HG02623 (cell line): ENCODE results near the gene SEMA3C.

Experiments used
- ATAC-seq: cut with Tn5 transposase; IDR thresholded peaks from one replicate; pipeline ENCODE4 v1.9.1; 2021; ENCODE audit warnings: moderate library complexity; ENCODE audit not compliant: unreplicated experiment

Gene SEMA3C

DNA sequence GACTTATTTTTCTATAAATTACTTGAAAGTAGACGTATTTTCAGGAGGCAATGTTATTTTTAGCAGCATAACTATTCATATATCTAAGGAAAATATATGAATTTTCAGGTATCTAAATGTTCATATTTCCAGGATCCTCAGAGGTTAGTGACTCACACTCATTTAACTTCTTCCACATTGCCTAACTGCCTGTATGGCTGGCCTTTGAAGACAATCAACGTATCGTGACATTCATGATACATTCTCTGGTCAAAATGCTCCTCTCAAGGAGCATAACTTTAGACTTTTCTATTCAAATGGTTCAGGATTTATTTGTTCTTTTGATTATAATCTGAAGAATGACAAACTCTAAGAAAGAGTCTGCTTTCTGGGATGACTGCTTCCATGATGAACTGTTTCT lies 89.3 kb downstream of the SEMA3C start:
- ATAC-seq: no peak

DNA sequence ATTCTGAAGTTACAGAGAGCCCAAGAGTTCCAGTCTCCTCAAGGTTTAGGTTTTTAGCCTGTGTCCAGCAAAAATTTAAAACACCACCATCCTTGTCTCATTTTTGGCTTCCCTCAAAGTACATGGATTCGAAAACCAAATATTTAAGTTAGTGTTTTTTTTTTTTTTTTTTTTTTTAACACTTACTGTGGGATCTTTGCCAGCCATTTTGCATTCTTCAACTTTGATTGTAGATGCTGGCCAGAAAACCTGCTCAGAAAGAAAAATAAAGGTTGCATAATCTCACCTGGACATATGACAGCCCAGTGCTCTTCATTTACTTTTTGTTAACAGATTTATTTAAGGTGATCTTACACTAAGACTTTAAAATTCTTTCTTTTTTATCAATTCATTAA lies 91.6 kb downstream of the SEMA3C start:
- ATAC-seq: no peak

DNA sequence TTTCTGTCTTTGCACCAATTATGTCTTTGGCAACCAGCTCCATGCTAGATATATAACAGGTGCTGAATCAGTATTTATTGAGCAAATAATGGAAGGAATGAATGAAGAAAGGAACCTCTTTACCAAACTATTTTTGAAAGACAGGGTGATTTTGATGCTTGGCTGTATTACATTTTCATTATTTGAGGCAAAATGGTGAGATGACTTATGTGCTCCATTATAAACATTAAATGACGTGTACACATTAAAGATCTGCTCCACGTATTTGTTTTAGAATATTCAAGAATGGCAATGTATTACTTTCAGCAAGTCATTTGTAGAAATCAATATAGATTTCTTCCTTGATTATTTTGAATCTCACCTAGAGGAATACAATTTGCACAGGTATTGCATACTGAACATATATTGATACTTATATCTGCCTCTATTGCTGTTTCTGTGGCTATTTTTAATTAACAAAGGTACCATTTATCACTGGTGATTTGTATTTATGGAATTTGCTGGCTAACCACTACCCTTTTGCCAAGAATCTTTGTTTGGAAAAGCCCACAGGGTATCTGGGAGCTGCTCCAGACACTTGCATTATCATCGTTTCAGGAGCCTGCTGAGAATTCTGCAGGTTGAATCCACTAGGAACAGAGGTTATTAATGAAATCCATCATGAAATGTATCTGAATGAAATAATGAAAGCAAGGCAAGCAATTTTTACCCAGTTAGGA lies 92.2 kb downstream of the SEMA3C start:
- ATAC-seq: no peak

DNA sequence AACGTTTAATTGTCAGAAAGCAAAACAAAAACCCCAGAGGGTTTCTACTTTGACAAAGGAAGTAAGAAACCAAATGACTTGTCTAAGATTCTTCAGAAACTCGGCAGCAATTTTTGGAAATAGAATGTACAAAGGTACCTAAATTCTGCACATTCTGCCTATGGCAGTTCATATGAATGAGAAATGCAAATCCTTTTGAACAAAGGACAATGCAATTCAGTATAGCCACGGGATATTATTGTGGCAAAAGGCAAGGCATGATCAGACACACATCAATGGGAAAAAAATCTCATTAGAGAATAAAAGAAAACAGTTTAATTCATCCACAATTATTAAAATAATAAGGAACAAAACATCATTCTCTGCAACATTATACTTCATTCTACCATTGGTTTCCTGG lies 93.4 kb downstream of the SEMA3C start:
- ATAC-seq: no peak

DNA sequence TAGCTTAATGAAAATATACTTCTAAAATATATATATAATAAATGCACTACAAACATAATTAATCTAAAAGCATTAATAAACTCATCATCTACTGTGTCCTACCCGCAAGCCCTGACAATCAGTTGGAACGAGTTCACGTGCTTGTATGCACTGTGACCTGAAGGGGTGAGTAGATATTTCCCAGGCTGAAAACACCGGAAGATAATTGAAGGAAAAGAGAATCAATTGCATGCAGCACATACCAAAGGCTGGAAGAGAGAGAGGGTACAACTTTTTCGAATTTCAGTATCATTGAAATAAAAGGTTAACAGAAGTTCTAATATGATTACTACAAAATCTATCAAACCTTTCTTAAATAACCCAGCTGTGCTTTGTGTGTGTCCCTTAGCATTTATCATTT lies 94.6 kb downstream of the SEMA3C start:
- no peak for ATAC-seq

DNA sequence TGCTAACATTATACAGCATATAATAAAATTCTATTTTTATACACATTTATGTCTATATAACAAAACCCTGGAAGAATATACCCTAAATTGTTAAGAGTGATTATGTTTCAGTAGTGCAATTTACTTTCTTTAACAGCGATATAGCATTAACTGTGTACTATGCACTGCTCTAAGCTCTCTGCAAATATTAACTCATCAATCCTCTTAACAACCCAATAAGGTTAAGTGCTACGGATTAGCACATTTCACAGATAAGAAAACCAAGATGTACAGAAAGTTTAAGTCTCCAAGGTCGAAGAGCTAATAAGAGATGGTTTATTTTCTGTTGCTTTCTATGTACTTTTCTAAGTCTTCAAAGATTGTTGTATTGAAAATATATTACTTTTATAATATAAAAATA lies 95.8 kb downstream of the SEMA3C start:
- no peak for ATAC-seq

DNA sequence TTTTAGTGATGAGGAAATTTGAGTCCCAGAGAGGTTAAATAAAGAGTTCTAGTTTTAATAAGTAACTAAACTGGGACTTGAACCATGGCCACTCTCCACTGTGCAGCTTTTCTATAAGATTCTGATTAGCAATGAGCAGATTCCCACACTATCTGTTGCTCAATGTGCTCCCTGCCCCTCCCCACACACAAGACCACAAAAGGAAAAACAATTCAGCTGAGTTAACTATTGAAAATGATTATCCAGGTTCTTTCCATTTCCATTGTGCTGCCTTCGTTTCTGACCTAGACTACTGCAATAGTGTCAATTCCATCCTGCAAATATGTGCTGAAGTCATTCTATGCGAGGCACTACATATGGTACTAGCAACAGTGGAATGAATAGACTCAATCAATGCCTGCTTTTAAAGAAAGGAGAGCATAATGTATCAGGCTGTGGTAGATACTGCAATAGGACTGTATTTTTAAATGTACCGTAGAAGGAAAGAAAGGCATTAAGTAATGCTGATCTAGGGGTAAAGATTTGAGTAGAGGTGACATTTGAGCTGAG lies 97.0 kb downstream of the SEMA3C start:
- no peak for ATAC-seq

DNA sequence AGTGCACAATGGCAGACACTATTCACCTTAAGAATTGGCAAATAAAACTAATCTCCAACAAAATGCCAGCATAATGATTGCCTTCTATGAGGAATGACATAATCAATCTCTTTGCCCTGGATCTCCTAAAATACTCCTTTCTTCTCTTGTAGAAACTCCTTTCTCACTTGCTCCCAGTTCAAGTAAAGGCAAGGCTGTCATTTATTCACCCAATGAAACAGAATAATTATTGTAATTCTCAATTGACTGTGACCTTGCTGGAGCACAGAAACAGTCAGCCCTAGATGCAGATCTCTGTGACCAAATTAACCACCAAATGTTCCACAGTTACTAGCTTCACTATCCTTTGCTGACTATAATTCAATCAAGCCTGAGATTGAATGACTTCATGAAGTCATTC lies 99.3 kb downstream of the SEMA3C start:
- no peak for ATAC-seq

DNA sequence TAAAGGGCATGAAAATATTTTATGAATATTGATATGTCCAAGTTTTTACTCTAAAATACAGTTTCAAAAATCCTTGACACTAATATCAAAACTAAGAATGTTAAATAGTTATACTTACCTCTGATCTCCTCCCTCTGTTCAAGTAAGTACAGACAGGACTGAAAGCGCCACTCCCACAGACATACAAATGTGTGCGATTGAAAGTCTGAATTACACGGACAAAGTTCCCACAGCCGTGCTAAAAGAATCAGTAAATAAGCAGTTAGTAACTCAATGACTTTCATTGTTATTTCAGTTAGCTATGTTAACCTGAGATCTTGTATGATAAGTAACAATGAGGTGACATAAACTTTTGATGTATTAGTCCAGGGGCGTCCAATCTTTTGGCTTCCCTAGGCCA lies 100.7 kb downstream of the SEMA3C start:
- ATAC-seq: no peak

DNA sequence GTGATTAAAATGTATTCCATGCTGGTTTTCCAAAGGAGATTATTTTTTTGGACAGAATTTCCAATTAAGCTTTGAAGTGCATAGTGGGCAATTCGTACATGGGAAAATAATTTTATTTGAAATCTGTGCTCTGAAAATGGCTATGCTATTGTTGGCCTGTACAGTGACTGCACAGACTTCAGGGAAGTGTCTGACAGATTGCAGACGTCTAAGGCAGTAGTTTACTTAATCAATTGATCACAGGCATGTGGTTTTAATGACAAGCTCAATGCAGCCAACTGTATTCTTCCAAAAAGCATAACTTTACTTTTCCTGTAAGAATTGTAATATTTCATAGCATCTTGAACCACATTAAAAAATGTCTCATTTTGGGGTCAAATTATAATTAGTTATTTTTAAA lies 102.0 kb downstream of the SEMA3C start:
- no peak for ATAC-seq

DNA sequence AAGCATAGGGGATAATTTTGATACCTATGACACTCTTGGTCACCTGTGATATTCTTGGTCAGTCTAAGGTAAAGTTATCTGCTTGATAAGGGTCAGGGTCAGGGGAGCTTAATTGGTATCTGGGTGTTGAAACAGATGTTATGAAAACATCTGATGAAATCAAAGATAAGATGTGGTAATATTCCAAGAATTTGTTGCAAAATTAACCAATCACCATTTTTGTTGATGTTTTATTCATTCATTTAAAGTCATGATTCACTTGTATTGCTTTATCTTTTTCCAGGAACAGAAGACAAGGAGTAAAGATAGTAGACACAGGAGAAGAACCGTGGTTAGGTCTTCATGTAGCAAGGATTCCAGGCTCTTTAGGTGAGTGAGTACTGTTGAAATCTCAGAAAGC lies 103.1 kb downstream of the SEMA3C start:
- ATAC-seq: no peak

DNA sequence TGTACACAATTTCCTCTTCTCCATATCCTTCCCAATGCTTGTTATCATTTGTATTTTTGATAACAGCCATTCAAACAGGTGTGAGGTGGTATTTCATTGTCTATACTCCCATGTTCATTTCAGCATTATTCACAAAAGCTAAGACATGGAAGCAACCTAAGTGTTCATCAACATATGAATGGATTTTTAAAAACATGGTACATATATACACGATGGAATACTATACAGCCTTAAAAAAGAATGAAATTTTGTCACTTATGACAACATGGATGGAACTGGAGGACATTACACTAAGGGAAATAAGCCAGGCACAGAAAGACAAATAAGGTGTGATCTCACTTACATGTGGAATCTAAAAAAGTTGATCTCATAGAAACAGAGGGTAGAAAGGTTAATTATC lies 109.3 kb downstream of the SEMA3C start:
- ATAC-seq: no peak

DNA sequence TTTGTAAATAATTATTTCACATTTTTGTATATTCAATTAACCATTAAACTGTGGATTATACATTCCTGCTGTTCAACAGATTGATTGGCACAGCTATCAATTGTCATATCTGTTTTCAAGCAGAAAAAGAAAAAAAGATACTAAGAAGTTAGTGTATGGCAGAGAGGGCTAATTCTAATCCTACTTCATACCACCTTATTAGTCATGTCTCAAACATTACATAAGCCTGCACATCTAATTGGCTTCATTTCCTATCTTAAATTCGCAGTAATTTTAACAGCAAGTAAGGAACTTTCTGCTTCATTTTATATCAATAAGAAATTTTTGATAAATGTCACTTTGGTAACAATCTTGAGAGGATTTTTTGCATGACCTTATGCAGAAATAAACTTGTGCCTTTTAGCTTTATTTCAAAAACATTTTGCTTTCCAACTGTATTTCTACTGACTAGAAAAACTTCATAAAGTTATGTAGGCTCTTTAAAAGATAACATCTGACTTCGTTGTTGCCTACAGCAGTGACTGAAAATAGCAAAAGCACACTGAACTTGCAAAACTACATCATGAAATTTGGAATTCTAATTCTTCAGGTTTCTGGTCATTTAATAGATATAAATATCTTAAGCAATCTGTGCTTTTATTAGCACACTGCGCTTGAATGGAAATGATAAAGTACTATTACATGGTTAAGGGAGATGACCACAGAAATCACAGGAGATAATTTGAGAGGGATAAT lies 111.5 kb downstream of the SEMA3C start:
- ATAC-seq: no peak

DNA sequence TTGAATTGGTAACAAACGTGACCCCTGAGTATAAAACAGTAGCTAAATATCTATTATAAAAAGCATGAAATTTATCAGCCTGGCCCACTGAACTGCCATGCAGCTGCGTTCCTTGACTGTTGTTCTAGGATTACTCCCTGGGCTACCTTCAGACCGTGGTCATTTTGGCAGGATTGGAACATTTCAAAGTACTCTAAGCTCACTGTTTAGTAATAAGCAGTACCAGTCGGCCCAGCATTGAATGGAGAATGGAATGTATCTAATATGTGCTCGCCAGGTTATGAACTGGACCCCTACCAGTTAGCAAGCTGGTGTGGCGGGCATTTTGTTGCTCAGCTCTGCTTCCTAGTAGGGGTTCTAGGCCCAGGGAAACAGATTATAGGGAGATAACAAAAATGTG lies 112.2 kb downstream of the SEMA3C start:
- ATAC-seq: no peak

DNA sequence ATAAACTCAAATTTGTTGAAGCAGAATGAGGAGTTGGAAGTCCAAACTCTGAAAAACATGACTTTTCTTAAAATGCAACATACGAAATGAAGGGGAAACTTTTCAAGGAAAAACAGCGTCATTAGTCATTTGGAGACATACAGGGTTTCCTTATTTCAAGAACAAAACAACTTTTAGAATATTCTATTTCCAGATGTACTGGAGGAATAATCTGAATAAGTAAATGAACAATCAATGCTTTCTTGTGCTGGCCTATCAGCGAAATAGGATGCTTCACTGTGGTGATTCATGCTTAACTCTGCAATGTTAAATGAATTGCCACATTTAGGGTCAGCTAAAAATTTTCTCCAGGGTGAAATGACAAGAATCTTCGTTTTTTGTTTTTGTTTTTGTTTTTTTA lies 114.3 kb downstream of the SEMA3C start:
- ATAC-seq: no peak

DNA sequence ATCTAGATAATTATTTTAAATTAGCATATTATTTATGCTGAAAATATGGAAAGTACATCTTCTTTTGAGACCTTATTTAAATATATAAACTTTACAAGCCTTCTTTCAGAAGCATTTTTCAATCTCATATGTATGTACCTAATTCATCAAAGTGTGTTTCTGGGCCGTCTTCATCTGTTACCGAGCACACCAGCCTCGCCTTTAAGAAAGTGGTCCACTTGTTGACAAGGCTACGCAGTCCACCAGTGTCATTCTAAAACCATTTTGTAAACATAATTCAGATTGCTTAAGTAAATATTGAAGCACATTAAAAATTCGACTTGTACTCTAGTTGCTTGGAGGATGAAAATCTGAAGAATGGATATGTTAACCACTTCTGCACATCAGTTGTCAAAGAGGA lies 116.3 kb downstream of the SEMA3C start:
- ATAC-seq: no peak

DNA sequence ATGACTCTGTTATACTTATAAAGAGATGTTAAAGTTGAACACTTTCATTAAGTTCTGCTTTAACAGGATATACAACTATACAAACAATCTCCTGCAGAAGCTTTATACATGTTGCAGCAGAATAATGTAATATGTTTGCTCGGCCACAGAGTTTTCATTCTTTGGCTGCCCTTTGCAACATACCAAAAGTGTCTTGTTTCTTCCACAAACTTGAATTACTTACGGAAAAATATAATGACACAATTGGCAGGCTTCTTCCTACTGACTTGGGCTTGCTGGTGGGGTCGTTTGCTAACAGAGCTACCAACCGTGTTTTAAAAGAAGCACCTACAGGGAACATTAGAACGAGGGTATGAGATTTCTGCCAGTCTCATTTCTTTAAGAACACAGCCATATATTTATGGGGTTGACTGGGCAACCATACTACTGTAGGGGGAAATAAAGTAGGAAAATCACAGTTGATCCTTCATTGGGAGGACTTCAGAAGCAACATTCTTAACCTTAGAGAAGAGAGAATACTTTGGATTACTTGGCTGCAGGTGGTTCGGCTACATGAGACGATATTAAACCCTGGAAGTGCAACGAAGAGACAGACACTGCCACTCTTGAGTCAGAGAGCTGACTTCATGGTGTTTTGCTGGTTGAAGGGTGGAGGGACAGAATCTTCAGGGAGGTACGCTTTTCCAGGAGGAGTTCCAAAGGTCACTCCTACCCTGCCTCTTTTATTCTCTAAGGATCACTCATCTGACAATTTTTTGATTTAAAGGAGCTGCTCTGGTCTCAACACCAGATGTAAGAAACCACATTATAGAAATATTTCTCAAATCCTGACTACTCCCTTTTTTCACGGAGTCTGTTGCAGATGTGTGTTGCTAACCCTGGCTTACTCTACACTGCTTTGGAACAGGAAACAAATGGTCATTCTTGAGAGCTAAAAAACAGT lies 123.9 kb downstream of the SEMA3C start:
- ATAC-seq: no peak

DNA sequence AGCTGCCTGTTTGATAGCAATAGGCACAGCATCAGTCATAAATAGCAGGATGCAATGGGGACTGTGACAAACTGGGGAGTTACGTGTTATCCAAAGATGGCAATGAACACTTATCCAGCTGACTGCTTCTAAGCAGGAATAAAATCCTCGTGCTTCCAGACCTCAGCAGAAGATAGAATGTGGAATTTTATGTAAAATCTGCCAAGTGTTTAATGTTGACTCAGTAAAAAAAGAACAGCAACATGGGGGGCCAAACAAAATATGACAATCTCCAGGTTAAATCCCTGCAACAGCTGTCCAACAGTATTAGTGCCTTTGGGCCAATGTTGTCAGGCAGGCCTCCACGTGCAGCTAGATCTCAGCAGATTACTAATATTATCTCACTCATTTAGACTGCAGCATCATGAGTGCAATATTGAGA lies 127.3 kb downstream of the SEMA3C start:
- no peak for ATAC-seq

DNA sequence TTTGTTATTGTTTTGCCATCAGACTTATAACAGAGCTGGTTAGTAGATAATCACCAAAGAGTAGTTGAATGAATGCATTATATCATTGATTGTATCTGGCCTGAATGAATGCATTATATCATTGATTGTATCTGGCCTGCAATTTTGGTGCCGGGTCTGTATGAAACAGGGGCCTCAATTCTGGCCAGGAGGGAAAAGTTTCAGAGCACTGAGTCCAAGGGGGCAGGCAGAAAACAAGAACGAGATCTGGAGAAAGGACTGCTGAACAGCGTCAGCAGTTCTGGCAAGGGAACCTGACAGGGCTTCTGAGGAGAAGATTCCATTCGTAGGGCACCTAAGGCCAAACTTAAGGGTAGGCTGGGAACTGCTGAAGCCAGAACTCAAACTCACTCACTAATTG lies 128.0 kb downstream of the SEMA3C start:
- ATAC-seq: no peak

DNA sequence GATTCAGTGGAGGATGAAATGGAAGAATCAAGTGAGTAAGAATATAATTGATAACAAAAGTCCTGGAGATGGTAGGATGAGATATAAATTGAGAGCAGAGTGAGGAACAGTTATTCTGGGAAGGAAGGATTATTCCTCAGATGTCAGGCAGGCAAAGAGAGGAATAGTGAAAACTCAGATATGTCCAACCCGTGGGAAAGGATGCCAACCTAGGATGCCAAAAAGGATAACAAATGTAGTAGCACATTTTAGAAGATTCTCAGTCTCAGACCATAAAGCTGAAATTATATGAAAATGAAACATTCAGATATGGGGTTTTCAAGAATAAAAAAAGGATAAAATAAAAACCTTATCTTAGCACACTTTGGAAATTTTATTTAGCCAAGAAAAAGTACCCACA lies 131.1 kb downstream of the SEMA3C start:
- ATAC-seq: no peak

DNA sequence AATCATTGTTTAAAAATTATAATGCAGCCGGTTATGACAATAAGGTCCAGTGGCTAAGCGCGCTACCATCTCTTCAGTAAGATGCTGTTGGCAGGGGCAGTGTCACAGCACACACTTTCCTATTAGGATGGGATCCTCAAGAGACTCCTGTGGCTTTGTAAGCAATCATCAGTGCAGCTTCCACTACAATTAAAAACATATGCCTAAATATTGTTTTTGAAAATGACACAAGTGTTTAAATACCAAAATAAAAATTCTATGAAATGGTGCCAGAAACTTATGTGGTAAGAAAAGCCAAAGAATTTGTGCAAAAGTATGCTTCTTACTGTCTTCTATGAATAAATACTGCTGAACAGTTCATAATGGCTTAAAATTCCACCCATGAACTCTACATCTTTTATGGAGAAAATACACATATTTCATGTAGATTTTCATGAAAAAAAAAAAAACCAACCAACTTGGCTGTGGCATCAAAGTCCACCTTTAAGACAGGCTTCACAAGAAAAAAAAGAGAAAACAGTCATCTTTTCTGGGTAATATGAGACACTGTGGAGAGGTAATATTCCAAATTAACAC lies 132.8 kb downstream of the SEMA3C start:
- no peak for ATAC-seq
